Measurements from ENCODE around the gene MIGA1.
"Not testable (repeated sequence)": the region's sequence is repeated elsewhere in the genome, so short reads cannot be mapped to it uniquely, and the experiment has no call there.

The MIGA1 gene

GRCh38 chr1:77762072-77762476 is 17.4 kb upstream of the MIGA1 start:
- Histone ChIP-seq H3K9me3 (ENCODE audit: low read length) (no peaks in the 10 kb centered on the region), H3K4me3 (ENCODE audit: low read length) (no peak overlapping the region), H3K4me1 (ENCODE audit: insufficient read depth, low read length) (peaks cover 4% of the 10 kb centered on the region), H3K27me3 (ENCODE audit: insufficient read depth, low read length) (no peaks in the 10 kb centered on the region), H2AFZ (ENCODE audit: low read depth, low read length) (no peak overlapping the region), H3K36me3 (ENCODE audit: insufficient read depth, low read length) (no peaks in the 10 kb centered on the region)

- Histone ChIP-seq H2AFZ (ENCODE audit: low read depth, low read length) (no peak overlapping the region), H3K27me3 (ENCODE audit: insufficient read depth, low read length) (no peaks in the 10 kb centered on the region), H3K4me1 (ENCODE audit: insufficient read depth, low read length) (no peaks in the 10 kb centered on the region), H3K9me3 (ENCODE audit: low read length) (no peaks in the 10 kb centered on the region), H3K4me3 (ENCODE audit: low read length) (no peak overlapping the region), H3K36me3 (ENCODE audit: insufficient read depth, low read length) (no peaks in the 10 kb centered on the region)
Observed at GRCh38 chr1:77768006-77768405, 11.4 kb upstream of the MIGA1 start.

- peaks cover 7% of the 10 kb centered on the region for H3K4me1 ChIP-seq (ENCODE audit: insufficient read depth, low read length)
- no peaks in the 10 kb centered on the region for H3K36me3 ChIP-seq (ENCODE audit: insufficient read depth, low read length)
- H3K9me3 ChIP-seq (ENCODE audit: low read length): no peaks in the 10 kb centered on the region
- H3K4me3 ChIP-seq (ENCODE audit: low read length): no peak overlapping the region
- no peak overlapping the region for H2AFZ ChIP-seq (ENCODE audit: low read depth, low read length)
- no peaks in the 10 kb centered on the region for H3K27me3 ChIP-seq (ENCODE audit: insufficient read depth, low read length)
Observed at GRCh38 chr1:77776007-77776700, 3.3 kb upstream of the MIGA1 start.

- Histone ChIP-seq H3K27me3 (ENCODE audit: insufficient read depth, low read length) (no peaks in the 10 kb centered on the region), H2AFZ (ENCODE audit: low read depth, low read length) (no peak overlapping the region), H3K4me1 (ENCODE audit: insufficient read depth, low read length) (peaks cover 7% of the 10 kb centered on the region), H3K36me3 (ENCODE audit: insufficient read depth, low read length) (peaks cover 12% of the 10 kb centered on the region), H3K4me3 (ENCODE audit: low read length) (no peak overlapping the region), H3K9me3 (ENCODE audit: low read length) (peaks cover 11% of the 10 kb centered on the region)
Observed at GRCh38 chr1:77781683-77782082, 2.2 kb downstream of the MIGA1 start.

- H3K4me1 ChIP-seq (ENCODE audit: insufficient read depth, low read length): peaks cover 7% of the 10 kb centered on the region
- no peaks in the 10 kb centered on the region for H3K27me3 ChIP-seq (ENCODE audit: insufficient read depth, low read length)
- H3K4me3 ChIP-seq (ENCODE audit: low read length): no peak overlapping the region
- peaks cover 17% of the 10 kb centered on the region for H3K36me3 ChIP-seq (ENCODE audit: insufficient read depth, low read length)
- H2AFZ ChIP-seq (ENCODE audit: low read depth, low read length): no peak overlapping the region
- peaks cover 15% of the 10 kb centered on the region for H3K9me3 ChIP-seq (ENCODE audit: low read length)
Observed at GRCh38 chr1:77783141-77783540, 3.7 kb downstream of the MIGA1 start.

- H3K4me1 ChIP-seq (ENCODE audit: insufficient read depth, low read length); H3K27me3 ChIP-seq (ENCODE audit: insufficient read depth, low read length); H2AFZ ChIP-seq (ENCODE audit: low read depth, low read length); H3K4me3 ChIP-seq (ENCODE audit: low read length): not testable (repeated sequence)
- peaks cover 32% of the 10 kb centered on the region for H3K36me3 ChIP-seq (ENCODE audit: insufficient read depth, low read length)
- peaks cover 20% of the 10 kb centered on the region for H3K9me3 ChIP-seq (ENCODE audit: low read length)
Observed at GRCh38 chr1:77786093-77786741, 6.8 kb downstream of the MIGA1 start.

- H3K4me1 ChIP-seq (ENCODE audit: insufficient read depth, low read length): no peaks in the 10 kb centered on the region
- no peak overlapping the region for H2AFZ ChIP-seq (ENCODE audit: low read depth, low read length)
- no peak overlapping the region for H3K4me3 ChIP-seq (ENCODE audit: low read length)
- no peaks in the 10 kb centered on the region for H3K9me3 ChIP-seq (ENCODE audit: low read length)
- no peaks in the 10 kb centered on the region for H3K27me3 ChIP-seq (ENCODE audit: insufficient read depth, low read length)
- peaks cover 5% of the 10 kb centered on the region for H3K36me3 ChIP-seq (ENCODE audit: insufficient read depth, low read length)
Observed at GRCh38 chr1:77794550-77794949, 15.1 kb downstream of the MIGA1 start.

GRCh38 chr1:77796695-77797405 is 17.4 kb downstream of the MIGA1 start:
- H3K4me3 ChIP-seq (ENCODE audit: low read length): no peak overlapping the region
- no peaks in the 10 kb centered on the region for H3K9me3 ChIP-seq (ENCODE audit: low read length)
- H2AFZ ChIP-seq (ENCODE audit: low read depth, low read length): no peak overlapping the region
- peaks cover 3% of the 10 kb centered on the region for H3K4me1 ChIP-seq (ENCODE audit: insufficient read depth, low read length)
- H3K36me3 ChIP-seq (ENCODE audit: insufficient read depth, low read length): no peaks in the 10 kb centered on the region
- no peaks in the 10 kb centered on the region for H3K27me3 ChIP-seq (ENCODE audit: insufficient read depth, low read length)

GRCh38 chr1:77797991-77798390 is 18.5 kb downstream of the MIGA1 start:
- no peak overlapping the region for H2AFZ ChIP-seq (ENCODE audit: low read depth, low read length)
- no peaks in the 10 kb centered on the region for H3K9me3 ChIP-seq (ENCODE audit: low read length)
- H3K4me3 ChIP-seq (ENCODE audit: low read length): no peak overlapping the region
- no peaks in the 10 kb centered on the region for H3K27me3 ChIP-seq (ENCODE audit: insufficient read depth, low read length)
- H3K36me3 ChIP-seq (ENCODE audit: insufficient read depth, low read length): peaks cover 2% of the 10 kb centered on the region
- peaks cover 3% of the 10 kb centered on the region for H3K4me1 ChIP-seq (ENCODE audit: insufficient read depth, low read length)

GRCh38 chr1:77802026-77802425 is 22.6 kb downstream of the MIGA1 start:
- Histone ChIP-seq H2AFZ (ENCODE audit: low read depth, low read length) (no peak overlapping the region), H3K9me3 (ENCODE audit: low read length) (no peaks in the 10 kb centered on the region), H3K36me3 (ENCODE audit: insufficient read depth, low read length) (peaks cover 8% of the 10 kb centered on the region), H3K27me3 (ENCODE audit: insufficient read depth, low read length) (no peaks in the 10 kb centered on the region), H3K4me1 (ENCODE audit: insufficient read depth, low read length) (peaks cover 3% of the 10 kb centered on the region), H3K4me3 (ENCODE audit: low read length) (no peak overlapping the region)

GRCh38 chr1:77803371-77803770 is 23.9 kb downstream of the MIGA1 start:
- Histone ChIP-seq H2AFZ (ENCODE audit: low read depth, low read length) (no peak overlapping the region), H3K4me3 (ENCODE audit: low read length) (no peak overlapping the region), H3K27me3 (ENCODE audit: insufficient read depth, low read length) (no peaks in the 10 kb centered on the region), H3K36me3 (ENCODE audit: insufficient read depth, low read length) (peaks cover 15% of the 10 kb centered on the region), H3K4me1 (ENCODE audit: insufficient read depth, low read length) (peaks cover 3% of the 10 kb centered on the region), H3K9me3 (ENCODE audit: low read length) (no peaks in the 10 kb centered on the region)

GRCh38 chr1:77809787-77810462 is 30.5 kb downstream of the MIGA1 start:
- H2AFZ ChIP-seq (ENCODE audit: low read depth, low read length); H3K27me3 ChIP-seq (ENCODE audit: insufficient read depth, low read length); H3K4me3 ChIP-seq (ENCODE audit: low read length); H3K4me1 ChIP-seq (ENCODE audit: insufficient read depth, low read length); H3K9me3 ChIP-seq (ENCODE audit: low read length): not testable (repeated sequence)
- H3K36me3 ChIP-seq (ENCODE audit: insufficient read depth, low read length): peaks cover 32% of the 10 kb centered on the region

GRCh38 chr1:77811589-77811988 is 32.1 kb downstream of the MIGA1 start:
- not testable (repeated sequence) for H3K4me3 ChIP-seq (ENCODE audit: low read length); H2AFZ ChIP-seq (ENCODE audit: low read depth, low read length); H3K9me3 ChIP-seq (ENCODE audit: low read length); H3K27me3 ChIP-seq (ENCODE audit: insufficient read depth, low read length); H3K4me1 ChIP-seq (ENCODE audit: insufficient read depth, low read length)
- peaks cover 32% of the 10 kb centered on the region for H3K36me3 ChIP-seq (ENCODE audit: insufficient read depth, low read length)
